ENCODE data around the gene C5orf52.
"Not testable (repeated sequence)": the region's sequence is repeated elsewhere in the genome, so short reads cannot be mapped to it uniquely, and the experiment has no call there.

- not testable (repeated sequence) for TF ChIP-seq EZH2 (IDR thresholded peaks at IDR 0.05; ENCODE audit: borderline replicate concordance); CTCF (IDR thresholded peaks at IDR 0.05; ENCODE audit: poor library complexity)
Observed at GRCh38 chr5:157686276-157687197, 15.2 kb downstream of the C5orf52 start.

Measured in hepatocyte (in vitro differentiated cells).